NT2/D1 (cell line): ENCODE data around the gene FSIP1.

ENCODE experiments used
- YY1 ChIP-seq: IDR thresholded peaks from 2 replicates; pipeline ENCODE4 v1.6.1; 2011; ENCODE audit not compliant: insufficient read length, insufficient read depth
- ZNF274 ChIP-seq: IDR thresholded peaks from 2 replicates; pipeline ENCODE4 v1.6.1; 2011; ENCODE audit warnings: mild to moderate bottlenecking, low read depth, low read length

GRCh38 chr15:39804026-39804425, 21.4 kb upstream of the FSIP1 start:
- TF ChIP-seq YY1 (no peak), ZNF274 (no peak)
